K562 treated with DMSO at 1 percent for 48 hours (cell line): ENCODE results near the gene LTK. TPM values are rescaled to one million over a fixed set of nuclear protein-coding genes. Genes with fewer than 3 reads are reported as not detected.

Experiments used
- total RNA-seq: library from RNA; unstranded; fragments of 300-600 nt; gene quantifications from 2 replicates; pipeline ENCODE4 v1.2.3, GENCODE V29; 2022; ENCODE audit warnings: low replicate concordance; ENCODE audit errors: extremely low read depth

The LTK gene
- not detected in 2 replicates for total RNA-seq

GRCh38 chr15:41513506-41514227 lies at the start of gene LTK:
Gene LTK, minus strand, starts transcription at chr15:41513827. Its CDS starts 118 bp downstream, at chr15:41513709.

GRCh38 chr15:41558400-41559238 lies 45.0 kb upstream of the LTK start, which contains the start of gene TYRO3:
Gene TYRO3, plus strand, starts transcription at chr15:41559212. Its CDS starts 46 bp downstream, at chr15:41559258.

GRCh38 chr15:41493205-41493901 lies 20.3 kb downstream of the LTK start, which contains the start of gene ITPKA:
Gene ITPKA, plus strand, starts transcription at chr15:41493874. Its CDS starts 54 bp downstream, at chr15:41493928.

Other genes starting within 250 kb of the LTK start
- gene OIP5, start 181.2 kb downstream of the LTK start, total RNA-seq = not detected in 2 replicates
- not detected in 2 replicates for gene NUSAP1, start 180.9 kb downstream of the LTK start, total RNA-seq
- not detected in 2 replicates for gene NDUFAF1, start 111.3 kb downstream of the LTK start, total RNA-seq
- gene RTF1, start 96.7 kb downstream of the LTK start, total RNA-seq = not detected in 2 replicates
- not detected in 2 replicates for gene ITPKA, start 20.0 kb downstream of the LTK start, total RNA-seq
- 59.5 TPM in 1 of 2 replicates, not detected in the other for gene RPAP1, start 30.4 kb upstream of the LTK start, total RNA-seq
- gene TYRO3, start 45.4 kb upstream of the LTK start, total RNA-seq = not detected in 2 replicates
- not detected in 2 replicates for gene MGA, start 146.6 kb upstream of the LTK start, total RNA-seq